ENCODE data around the gene ADCY2.

The ADCY2 gene

DNA sequence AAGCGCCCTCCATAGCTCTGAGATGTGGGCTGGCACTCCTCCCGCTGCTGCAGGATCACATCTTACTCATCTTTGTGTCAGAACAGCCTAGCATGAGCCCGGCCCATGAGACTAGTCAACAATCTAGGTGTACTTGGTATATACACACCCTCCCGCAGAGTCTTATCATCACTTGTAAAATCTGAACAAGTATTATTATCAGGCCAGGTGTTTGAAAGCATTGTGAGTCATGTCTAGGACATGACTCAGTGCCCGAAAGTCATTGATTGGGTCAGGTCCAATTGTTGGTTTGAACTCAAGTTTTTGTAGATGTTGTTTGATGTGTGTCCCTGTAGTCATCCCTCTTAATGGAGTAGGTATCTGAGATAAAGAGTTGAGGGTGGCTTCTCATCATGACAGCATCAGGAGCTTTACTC, 346.3 kb downstream of the ADCY2 start:
- no peak for DNase-seq (ENCODE audit: low read depth in 2 of 2)
- TF ChIP-seq, protein P1, sequence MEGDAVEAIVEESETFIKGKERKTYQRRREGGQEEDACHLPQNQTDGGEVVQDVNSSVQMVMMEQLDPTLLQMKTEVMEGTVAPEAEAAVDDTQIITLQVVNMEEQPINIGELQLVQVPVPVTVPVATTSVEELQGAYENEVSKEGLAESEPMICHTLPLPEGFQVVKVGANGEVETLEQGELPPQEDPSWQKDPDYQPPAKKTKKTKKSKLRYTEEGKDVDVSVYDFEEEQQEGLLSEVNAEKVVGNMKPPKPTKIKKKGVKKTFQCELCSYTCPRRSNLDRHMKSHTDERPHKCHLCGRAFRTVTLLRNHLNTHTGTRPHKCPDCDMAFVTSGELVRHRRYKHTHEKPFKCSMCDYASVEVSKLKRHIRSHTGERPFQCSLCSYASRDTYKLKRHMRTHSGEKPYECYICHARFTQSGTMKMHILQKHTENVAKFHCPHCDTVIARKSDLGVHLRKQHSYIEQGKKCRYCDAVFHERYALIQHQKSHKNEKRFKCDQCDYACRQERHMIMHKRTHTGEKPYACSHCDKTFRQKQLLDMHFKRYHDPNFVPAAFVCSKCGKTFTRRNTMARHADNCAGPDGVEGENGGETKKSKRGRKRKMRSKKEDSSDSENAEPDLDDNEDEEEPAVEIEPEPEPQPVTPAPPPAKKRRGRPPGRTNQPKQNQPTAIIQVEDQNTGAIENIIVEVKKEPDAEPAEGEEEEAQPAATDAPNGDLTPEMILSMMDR (IDR thresholded peaks at IDR 0.05; ENCODE audit: low read depth, low read length), result no peak
- H3K4me3 ChIP-seq (replicated peaks in 1 of 2; ENCODE audit: low read depth in 2 of 2, low read length in 2 of 2), result no peak overlapping the region

DNA sequence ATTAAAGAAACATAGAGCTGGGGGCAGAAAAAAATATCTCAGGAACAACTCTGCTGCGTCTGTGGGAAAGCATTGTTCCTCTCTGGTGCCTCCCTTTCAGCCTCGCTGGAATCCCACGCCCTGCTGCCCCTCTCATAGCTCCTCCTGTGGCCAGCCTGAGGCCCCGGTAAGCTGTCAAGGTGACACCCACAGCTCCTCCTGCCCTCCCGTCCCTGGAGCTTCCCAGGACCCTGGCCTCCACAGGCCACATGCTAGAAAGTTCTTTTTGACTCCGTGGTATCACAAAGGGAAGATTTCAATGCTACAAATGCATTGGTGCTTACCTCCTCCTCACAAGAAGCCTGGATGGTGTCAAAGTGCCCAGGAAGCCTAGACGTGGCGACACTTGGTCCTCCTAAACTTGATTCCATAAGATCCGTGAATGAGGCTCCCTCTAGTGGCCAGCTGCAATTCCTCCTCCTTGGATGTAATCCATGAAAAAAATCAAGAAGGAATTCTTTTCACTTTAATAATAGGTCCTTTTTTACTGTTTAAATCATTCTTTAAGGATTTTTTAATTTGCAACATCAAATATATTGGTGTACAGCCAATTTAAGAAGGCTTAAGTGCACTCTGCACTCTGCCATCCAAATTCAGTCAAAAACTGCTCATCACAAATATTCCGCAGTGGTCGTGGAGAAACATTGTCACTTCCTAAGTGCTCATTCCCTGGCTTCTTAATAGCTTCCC, 350.1 kb downstream of the ADCY2 start:
- H3K4me3 ChIP-seq (replicated peaks in 1 of 2; ENCODE audit: low read depth in 2 of 2, low read length in 2 of 2), result no peak overlapping the region
- TF ChIP-seq, protein P1 (IDR thresholded peaks at IDR 0.05; ENCODE audit: low read depth, low read length), result peak; percentile 84
- peak; percentile 77 to 80 for DNase-seq (ENCODE audit: low read depth in 2 of 2)

DNA sequence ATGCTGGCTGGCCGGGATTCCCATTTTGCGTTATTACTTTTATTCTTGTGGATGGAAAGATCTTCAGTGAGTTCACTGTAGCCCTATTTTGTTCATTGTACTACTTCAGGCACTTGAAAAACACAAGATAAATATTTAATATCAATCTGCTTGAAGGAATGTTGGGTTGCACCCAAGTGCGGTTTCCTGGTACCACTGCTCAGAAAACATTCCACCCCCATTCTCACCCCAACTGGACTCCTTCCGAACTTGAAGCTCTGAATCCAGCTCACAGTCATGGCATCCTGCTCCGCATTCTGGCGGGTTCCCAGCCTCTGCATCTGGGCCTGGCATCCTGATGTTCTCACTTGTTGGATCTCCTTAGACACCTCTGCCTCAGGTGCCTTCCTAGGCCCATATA, 351.8 kb downstream of the ADCY2 start:
- no peak overlapping the region for H3K4me3 ChIP-seq (replicated peaks in 1 of 2; ENCODE audit: low read depth in 2 of 2, low read length in 2 of 2)
- TF ChIP-seq, protein P1 (IDR thresholded peaks at IDR 0.05; ENCODE audit: low read depth, low read length), result no peak
- DNase-seq (ENCODE audit: low read depth in 2 of 2), result no peak

DNA sequence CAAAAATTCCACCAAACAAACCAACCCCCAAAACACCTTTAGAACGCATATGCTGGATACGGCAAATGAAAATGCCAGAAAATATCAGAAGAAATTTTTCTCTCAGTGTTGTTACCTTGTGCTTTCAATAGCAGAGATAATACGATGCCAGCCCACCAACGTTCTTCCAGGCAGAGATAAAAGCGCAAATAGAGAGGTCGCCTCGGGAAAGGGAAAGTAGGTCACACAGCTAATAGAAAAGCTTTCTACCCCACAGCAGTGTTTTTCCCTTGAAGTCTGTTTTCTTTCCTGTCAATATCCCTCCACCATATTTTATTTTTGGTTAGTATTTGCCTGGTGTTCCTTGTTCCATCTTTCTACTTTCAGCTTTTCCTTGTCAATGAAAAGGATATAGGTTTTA, 353.7 kb downstream of the ADCY2 start:
- TF ChIP-seq, protein P1 (IDR thresholded peaks at IDR 0.05; ENCODE audit: low read depth, low read length), result no peak

DNA sequence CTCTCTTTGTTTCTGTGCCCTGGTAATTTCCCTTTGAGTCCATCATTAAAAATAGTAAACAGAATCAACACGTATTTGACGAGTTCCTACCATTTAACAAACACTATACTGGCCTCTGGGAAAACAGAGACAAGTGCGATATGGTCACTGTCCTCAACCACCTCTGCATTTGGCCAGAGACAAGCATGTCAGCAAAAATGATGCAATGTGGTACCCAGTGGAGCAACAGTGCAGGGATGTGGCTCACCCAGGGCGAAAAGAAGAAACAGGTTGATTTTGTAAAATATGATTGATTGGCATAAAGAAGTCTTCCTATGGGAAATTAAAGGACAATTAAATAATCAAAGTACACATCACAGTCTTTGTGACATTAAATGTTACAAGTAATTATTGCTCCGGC, 355.9 kb downstream of the ADCY2 start:
- H3K4me3 ChIP-seq (replicated peaks in 1 of 2; ENCODE audit: low read depth in 2 of 2, low read length in 2 of 2), result no peak overlapping the region
- TF ChIP-seq, protein P1 (IDR thresholded peaks at IDR 0.05; ENCODE audit: low read depth, low read length), result no peak
- DNase-seq (ENCODE audit: low read depth in 2 of 2), result no peak

More for the DNA sequence above, 353.7 kb downstream of the ADCY2 start:
- no peak overlapping the region for H3K4me3 ChIP-seq (replicated peaks in 1 of 2; ENCODE audit: low read depth in 2 of 2, low read length in 2 of 2)
- no peak for DNase-seq (ENCODE audit: low read depth in 2 of 2)

DNA sequence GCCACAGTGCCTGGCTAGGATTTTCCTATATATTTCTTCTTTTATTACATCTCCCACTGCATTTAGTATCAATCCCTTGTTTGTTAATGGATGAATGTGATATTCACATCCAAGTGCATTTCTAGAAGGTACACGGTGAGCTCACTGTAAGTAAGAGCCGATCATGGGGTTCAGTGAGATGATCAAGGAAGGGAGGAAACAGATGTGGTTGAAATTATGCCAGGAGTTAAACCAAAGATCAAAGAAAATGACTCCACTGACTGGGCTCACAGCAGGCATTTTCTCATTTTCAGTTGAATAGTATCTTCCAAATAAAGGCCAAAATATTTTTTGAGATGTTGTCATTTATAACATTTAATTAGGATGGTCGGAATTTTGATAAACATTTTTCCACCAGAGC, 357.2 kb downstream of the ADCY2 start:
- no peak for DNase-seq (ENCODE audit: low read depth in 2 of 2)
- TF ChIP-seq, protein P1 (IDR thresholded peaks at IDR 0.05; ENCODE audit: low read depth, low read length), result no peak
- H3K4me3 ChIP-seq (replicated peaks in 1 of 2; ENCODE audit: low read depth in 2 of 2, low read length in 2 of 2), result no peak overlapping the region

DNA sequence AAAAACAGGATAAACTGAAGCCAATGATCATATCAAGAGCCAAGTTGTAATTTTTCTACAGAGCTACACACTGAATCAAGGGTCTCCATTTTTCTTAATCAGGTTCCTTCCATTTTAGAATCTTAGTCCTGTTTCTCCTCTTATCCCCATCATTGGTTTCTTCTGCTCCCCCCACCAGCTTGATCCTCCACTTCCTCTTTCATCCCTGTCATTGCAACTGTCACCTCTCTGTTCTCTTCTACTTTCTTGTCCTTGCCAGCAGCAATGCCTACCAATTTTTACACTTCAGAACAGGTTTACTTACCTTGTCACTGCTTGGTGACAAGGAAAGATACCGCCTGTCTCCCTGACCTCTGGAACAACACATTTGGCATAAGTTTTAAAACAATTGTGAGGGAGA, 357.7 kb downstream of the ADCY2 start:
- DNase-seq (ENCODE audit: low read depth in 2 of 2), result no peak
- no peak overlapping the region for H3K4me3 ChIP-seq (replicated peaks in 1 of 2; ENCODE audit: low read depth in 2 of 2, low read length in 2 of 2)
- TF ChIP-seq, protein P1 (IDR thresholded peaks at IDR 0.05; ENCODE audit: low read depth, low read length), result no peak

Measured in cardiac fibroblast (primary cell).